HFF-Myc (cell line): ENCODE measurements around the gene CCDC80.
A peak's percentile ranks its signal among the peaks of the same experiment; 100 is the strongest.

ENCODE experiments used
- DNase-seq: peaks from one replicate; pipeline ENCODE4 v3.0.0-alpha.2; 2011; ENCODE audit warnings: low read depth; ENCODE audit errors: extremely low read depth
- H3K4me3 ChIP-seq: replicated peaks from 2 replicates; pipeline ENCODE4 v1.5.1; 2011; ENCODE audit warnings: low read depth, mild to moderate bottlenecking, control low read depth, low read length
- CTCF ChIP-seq: IDR thresholded peaks from 2 replicates; pipeline ENCODE4 v1.5.1; 2012; ENCODE audit warnings: mild to moderate bottlenecking, low read depth, low read length, control low read depth; ENCODE audit errors: missing control alignments

Gene CCDC80

GRCh38 chr3:112640276-112640929, 540 bp downstream of the CCDC80 start:
- H3K4me3 ChIP-seq: peak overlapping the region; percentile 55
- DNase-seq: no peak
- no peak for TF ChIP-seq CTCF

DNA sequence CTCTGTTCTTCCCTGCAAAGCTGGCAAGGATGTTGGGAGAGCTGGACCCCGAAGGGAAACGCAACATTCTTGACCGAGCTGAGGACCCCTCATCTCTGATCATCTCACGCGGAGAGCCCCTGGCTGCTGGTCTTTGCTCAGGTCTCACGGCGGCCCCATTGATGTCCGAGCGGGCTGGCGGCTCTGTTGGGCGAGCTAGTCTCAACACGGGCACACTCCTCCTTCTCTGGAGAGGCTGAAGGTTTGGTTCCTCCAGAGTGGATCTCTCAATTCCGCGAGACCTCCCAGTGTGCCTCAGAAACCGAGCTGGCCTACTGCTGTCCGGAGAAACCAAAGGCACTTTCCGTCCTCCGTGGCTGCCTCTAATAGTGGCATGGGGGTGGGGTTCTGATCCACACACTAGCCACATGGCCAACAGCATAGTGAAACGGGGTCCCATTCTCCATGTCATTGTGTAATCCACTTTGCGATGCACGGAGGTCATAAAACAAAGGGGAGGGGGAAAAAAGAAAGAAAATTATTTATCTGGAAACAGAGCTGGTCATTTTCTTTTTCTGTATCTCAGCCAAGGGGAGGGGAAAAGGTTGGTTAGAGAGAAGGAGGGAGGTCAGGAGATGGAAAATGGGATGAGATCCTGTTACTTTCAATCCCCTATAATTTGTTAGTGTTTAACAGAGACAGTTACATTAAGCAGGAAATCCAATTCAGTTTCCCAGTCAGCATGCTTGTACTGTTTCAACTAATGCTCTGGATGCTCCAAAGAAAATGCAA, 1.3 kb downstream of the CCDC80 start:
- TF ChIP-seq CTCF: no peak
- DNase-seq: no peak
- H3K4me3 ChIP-seq: peak overlapping the region; percentile 55

GRCh38 chr3:112638327-112639020, 2.5 kb downstream of the CCDC80 start:
- TF ChIP-seq CTCF: no peak
- DNase-seq: no peak
- H3K4me3 ChIP-seq: peak overlapping the region; percentile 1; the same call in 1 of the 2 replicates

DNA sequence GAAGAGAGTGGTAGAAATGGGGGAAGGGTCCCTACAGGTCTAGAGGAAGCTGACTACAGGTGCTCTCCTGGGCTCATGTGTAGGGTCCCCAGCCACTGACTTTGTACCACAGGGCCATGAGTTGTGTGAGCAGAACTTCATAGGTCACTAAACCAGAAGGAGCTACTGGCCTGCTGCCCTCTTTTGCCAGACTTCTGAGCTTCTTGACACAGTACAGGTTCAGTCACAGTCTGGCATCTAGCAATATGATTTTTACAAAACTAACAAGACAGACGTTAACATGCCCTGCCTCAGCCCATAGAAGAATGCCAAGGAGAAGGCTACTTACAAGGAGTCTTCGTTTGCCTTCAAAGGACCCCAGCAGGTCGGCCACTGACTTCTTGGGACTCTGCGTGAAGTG, 3.2 kb downstream of the CCDC80 start:
- no peak for TF ChIP-seq CTCF
- no peak for DNase-seq
- peak overlapping the region; percentile 26 for H3K4me3 ChIP-seq

DNA sequence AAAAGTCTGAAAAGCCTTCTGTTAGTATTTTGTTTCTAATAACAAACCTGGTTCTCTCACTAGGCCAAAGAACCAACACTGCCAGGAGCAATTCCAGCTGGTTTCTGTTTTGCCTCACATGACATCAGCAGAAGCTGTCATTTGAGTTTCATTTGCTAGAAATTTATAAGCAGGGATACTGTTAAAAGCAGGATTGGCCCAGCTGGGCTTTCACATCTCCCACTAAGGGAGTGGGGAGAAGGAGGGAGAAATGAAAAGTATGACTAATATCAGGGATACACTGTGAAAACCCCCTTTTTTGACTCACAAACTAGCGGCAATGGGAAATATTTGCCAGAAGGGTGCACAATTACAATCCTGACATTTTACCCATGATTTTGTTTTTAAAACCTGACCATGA, 5.3 kb downstream of the CCDC80 start:
- no peak for DNase-seq
- H3K4me3 ChIP-seq: peak overlapping the region; percentile 26
- TF ChIP-seq CTCF: no peak

- TF ChIP-seq CTCF: no peak
- H3K4me3 ChIP-seq: no peak overlapping the region
Measured at GRCh38 chr3:112634786-112635541, 6.0 kb downstream of the CCDC80 start.

More at GRCh38 chr3:112634786-112635541, 6.0 kb downstream of the CCDC80 start:
- DNase-seq: no peak
